GM15510 (cell line): ENCODE data around the gene PRSS33.

Source experiments
- POLR2A ChIP-seq: IDR thresholded peaks from 3 replicates; pipeline ENCODE4 v1.6.1; 2011; ENCODE audit warnings: borderline replicate concordance; ENCODE audit not compliant: insufficient read length; ENCODE audit errors: extremely low read depth

Gene PRSS33

DNA sequence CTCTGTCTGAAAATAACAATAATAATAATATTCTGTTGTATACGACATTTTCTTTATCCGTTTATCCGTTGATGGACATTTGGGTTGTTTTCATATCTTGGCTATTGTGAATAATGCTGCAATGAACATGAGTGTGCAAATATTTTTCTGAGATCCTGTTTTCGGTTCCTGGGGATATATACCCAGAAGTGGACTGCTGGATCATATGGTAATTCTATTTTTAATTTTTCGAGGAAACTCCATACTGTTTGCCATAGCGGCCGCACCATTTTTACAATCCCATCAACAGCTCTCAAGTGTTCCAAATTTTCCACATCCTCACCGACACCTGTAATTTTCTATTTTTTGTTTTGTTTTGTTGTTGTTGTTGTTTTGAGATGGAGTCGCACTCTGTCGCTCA is 5.6 kb upstream of the PRSS33 start:
- TF ChIP-seq POLR2A: no peak

DNA sequence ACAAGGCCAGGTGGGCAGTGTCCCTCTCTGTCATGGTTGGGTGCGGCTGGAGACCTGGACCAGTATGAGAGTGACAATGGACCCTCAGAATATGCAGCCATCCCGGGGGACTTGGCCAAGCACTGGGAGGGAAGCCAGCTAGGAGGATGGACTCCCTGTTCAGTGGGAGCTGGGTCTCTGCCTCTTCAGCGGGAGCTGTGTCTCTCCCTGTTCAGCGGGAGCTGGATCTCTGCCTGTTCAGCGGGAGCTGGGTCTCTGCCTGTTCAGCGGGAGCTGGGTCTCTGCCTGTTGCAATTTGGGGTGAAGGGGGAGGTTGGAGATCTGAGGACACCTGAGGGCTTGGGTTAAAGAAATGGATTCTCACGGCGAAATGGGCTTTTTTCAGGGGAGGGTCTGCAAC is 3.8 kb upstream of the PRSS33 start:
- no peak for TF ChIP-seq POLR2A

DNA sequence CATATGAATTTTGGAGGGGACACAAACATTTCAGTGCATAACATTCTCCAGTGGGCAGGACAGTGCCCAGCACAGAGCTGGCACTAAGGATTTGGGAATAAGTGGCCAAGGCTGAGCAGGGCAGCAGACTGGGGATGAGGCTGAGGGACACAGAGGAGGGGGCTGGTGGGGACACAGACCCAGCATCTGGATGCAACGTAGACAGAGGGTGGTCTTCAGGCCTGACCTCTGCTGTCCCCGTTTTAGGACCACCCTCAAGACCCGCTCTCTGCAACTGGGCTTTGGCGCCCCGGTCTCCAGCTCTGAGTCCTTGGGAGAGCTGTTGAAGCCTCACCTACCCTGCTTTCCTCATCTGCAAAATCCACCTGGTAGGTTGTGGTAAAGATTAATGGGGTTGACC is 3.3 kb upstream of the PRSS33 start:
- no peak for TF ChIP-seq POLR2A

DNA sequence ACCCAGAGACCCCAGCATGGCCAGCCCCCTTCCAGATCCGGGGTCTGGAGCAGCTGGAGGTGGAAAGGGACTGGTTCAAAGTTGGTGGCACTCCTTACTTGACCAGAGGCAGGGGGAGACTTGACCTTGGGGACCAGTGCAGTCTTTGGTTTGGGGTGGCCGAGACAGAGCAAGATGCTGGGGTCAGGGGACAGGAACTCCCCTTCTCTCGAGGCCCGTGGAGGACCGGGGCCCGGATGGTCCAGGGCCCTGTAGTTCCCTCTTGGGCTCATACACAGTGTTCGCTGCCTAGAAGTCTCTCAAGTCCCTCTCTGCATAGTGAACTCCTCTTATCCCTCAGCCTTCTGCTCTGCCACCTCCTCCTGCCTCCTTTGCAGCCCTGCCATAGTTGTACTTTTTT is 601 bp upstream of the PRSS33 start:
- no peak for TF ChIP-seq POLR2A

DNA sequence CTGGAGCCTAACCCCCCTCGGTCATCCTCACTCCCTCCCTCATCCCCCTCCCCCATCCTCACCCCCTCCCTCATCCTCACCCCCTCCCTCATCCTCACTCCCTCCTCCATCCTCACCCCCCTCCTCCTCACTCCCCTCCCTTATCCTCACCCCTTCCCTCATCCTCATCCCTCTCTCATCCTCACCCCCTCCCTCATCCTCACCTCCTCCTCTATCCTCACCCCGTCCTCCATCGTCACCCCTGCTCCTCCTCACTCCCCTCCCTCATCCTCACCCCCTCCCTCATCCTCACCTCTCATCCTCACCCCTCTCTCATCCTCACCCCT is 571 bp downstream of the PRSS33 start:
- no peak for TF ChIP-seq POLR2A

DNA sequence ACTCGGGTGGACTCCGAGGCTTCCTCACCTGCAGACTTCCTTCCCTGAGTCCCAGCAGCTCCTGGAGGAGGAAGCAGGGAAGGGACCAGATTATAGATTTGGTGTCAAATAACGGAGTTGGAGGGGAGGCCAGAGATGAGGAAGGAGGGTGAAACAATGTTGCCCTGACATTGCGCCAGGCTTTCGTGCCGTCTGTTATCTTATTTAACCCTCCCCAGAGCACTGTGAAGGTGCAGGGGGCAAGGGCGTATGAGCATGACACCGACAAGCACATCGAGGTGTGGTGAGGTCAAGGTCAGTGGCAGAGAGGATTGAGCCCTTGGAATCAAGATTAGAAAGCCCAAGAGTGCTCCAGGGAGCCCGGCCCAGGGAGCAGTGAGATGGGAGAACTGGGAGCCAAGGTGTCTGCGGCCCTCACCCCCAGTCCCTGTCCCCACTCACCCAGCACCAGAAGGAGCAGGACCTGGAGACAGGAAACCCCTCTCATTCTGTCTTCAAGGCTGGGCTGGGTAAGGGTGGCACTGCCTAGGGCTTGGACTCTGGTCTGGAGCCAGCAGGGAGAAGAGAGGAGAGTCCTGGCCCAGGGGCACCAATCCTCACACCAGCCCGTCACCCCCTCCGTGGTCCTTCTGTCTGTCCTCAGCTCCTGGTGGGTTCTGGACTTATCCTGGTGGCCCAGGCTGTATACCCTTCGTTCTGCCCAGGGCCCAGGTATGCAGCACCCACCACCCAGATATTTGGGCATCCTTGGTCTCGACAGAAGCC is 1.1 kb downstream of the PRSS33 start:
- no peak for TF ChIP-seq POLR2A

DNA sequence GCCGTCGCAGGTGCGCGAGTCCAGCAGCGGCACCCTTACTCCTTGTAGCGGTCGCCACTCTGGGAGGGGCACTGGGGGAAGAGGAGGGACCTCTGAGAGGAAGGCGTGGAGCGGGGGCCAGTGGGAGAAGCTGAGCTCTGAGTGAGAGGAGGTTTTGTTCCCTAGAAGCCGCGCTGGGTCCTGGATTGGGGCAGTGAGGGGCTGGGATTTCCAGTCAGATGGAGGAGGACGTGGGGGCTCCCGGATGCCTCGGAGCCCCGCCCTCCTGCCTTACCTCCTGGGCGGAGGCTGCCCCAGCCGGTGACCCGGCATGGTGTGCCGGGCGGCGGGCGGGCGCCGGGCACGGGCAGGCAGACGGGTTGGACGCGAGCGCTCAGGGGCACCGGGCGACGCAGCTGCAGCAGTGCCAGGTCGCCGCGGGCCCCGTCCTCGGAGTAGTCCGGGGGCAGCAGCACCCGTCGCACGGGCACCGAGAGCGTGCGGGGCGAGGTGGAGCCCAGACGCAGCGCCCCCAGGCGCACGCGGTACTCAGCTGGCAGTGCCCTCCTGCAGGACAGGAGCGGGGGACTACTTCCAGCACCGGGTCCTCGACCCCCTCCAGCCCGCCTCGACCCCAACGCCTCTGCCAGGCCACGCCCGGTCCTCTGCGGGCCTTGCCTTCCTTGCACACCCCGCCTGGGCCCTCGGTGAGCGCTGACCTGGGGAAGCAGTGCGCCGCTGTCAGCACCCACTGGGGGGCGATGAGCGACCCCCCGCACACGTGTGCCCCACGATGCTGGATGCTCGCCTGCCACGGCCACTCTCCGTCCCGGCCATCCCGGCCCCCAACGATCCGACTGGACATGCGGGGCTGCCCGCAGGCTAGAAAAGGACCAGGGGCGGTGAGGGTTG is 2.0 kb downstream of the PRSS33 start:
- TF ChIP-seq POLR2A: no peak

DNA sequence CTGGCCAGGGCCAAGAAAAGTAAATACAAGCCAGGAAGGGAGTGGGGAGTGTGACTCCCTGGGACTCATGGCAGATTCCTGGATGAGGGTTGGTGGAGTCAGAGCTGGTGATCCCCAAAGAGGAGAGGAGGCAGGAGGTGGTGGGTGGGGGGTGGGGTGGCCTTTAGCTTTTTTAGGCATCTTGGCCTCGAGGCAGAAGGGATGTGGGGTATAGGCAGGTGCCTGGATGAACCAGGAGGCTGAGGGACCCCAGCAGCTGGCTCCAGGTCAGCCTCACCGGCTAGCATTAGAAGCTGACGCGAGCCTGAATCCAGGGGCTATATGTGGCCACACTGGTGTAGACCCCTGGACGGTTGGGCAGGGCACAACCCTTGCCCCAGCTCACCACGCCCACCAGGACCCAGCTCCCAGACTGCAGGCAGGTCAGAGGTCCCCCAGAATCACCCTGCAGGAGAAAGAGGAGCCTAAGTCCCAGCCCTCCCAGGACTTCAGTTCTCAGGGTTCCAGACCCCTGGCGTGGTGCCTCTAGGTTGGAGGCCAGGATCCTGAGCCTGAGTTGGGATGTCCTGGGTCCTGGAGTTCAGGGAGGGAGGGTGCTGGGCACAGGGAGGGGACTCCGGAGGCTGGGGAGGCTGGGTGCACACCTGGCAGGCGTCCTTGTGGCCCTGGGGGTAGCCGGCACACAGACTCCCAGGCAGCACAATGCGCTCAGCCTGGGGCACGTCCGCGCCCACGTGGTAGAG is 2.8 kb downstream of the PRSS33 start:
- TF ChIP-seq POLR2A: no peak

DNA sequence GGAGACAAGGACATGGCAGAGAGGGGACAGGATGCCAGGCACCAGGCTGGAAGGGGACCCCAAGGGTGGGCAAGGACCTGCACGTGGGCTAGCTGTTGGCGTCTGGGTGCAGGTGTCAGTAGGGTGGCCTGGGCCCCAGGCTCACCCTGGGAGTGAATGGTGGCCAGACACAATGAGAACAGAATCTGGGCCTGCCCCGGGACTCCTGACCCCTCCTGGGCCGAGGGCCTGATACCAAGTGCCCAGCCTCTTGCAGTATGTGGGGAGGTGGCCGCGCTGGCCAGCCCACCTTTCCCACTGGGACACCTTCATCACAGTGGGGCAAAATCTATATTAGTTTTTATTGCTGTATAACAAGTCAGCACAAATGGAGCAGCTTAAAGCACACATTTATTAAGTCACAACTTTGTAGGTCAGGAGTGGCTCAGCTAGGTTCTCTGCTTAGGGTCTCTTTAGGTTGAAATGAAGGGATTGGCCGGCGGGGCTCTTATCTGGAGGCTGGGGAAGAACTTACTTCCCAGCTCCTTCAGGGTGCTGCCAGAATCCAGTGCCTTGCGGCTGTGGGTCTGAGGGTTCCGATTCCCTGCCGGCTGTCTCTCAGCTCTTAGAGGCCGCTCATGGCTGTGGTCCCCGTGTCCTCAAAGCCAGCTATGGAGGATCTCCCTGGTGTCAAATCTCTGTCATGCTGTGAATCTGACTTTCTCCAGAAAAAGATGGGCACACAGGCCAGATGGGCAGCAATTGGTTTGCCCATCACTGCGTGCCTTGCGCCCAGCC is 3.6 kb downstream of the PRSS33 start:
- no peak for TF ChIP-seq POLR2A

DNA sequence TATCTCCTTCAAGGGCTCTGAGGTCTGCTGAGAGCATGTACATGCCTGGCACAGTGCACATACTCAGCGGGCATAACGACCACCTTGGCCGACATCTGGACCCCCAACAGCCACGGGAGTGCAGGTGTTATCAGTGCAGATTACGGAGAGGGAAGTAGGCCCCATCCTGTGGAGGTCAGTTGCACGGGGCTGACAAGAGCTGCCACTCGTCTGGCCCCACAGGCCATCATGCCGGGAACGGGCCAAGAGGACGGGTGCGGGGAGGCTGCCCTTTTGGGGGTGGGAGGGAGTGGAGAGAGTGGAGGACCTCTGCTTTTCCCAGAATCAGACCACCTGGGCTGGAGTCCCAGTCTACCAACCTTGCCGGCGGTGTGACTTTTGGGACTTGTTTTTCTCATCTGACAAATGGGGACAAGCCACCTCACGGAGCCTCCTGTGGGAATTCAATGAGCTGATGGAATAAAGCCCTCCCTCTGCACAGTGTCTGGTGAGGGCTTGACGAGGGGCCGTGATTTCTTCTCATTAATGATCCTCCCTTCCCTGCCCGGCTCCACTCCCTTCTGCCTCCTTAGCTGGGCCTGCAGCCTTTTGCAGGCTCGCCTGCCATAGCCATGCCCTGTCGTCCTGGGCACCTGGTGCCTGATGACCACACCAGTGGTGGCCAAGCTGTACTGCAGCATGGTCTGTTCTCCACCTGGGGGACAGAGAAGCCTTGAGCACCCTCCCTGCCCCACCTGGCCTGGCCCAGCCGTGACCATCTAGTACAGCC is 4.6 kb downstream of the PRSS33 start:
- no peak for TF ChIP-seq POLR2A

DNA sequence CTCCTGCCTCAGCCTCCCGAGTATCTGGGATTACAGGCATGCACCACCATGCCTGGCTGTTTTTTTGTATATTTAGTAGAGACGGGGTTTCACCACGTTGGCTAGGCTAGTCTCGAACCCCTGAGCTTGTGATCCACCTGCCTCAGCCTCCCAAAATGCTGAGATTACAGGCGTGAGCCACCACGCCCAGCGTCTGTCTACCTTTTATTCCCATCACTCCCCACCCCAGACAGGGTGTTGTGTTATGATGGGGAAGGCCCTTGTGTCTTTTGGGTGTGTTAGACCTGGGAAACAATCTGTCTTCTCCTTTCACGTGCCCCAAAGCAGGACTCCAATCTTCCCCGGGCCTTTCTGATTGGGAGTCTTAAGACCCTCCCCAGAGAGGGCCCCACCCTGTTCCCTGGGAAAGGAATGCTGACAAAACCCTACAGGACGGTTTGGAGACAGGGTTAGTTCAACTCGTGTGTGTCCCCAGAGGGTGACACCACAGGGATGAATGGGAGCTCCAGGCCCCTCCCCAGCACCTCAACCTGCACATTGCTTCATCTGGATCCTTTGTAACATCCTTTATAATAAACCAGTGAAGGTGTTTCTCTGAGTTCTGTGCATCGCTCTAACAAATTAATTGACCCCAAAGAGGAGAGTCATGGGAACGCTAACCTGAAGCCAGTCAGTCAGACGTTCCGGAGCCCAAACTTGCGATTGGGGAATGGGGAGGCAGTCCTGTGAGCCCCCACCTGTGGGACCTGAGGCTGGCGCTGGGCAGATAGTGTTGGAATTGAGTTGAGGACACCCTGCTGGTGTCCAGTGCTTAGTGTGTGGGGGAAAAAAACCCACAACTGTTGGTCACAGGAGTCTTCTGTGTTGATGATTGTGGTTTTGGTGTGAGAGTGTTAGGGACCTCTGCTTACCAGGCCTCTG is 7.1 kb downstream of the PRSS33 start:
- TF ChIP-seq POLR2A: no peak

DNA sequence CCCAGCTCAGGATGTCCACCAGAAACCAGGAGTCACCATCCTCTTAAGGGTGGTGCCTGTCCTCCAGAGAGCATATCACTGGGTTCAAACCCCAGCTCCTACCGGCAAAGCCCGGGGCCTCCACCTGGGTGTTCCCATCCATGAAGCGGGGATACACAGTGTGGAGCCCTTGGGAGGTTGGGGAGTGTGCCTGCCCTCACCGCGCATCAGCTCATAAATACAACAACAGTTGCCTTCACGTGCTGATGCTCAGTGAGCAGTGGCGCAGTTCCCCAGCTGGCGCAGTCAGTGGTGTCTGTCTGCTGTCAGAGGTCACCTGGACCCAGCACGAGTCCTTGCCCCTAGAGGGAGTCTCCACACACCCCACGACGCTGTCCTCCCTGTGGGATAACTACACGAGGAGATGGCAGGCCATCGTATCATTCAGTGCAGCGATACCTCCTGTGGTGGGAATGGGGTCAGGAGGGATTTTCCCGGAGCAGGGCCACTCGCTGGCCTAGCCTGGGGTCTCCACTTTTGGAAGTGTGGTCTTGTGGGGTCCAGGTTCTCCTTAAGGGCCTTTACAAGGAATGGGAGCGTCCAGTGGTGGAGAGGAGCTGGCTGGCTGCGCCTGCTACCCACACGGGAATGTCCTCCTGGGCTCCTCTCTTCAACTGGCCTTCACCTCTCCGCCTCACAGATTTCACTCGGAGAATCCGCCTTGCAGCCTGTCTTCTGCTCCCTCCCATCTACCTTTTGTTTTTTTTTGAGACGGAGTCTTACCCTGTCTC is 8.0 kb downstream of the PRSS33 start:
- TF ChIP-seq POLR2A: no peak
